ENCODE data around the gene ELMOD2.

Gene ELMOD2

GRCh38 chr4:140581078-140581477, 57.1 kb downstream of the ELMOD2 start:
- DNase-seq (ENCODE audit: low spot score): no peak

- DNase-seq (ENCODE audit: low spot score): no peak
These were observed 60.5 kb downstream of the ELMOD2 start for GRCh38 chr4:140584439-140584838.

GRCh38 chr4:140595065-140595464, 71.1 kb downstream of the ELMOD2 start:
- DNase-seq (ENCODE audit: low spot score): no peak

- no peak for DNase-seq (ENCODE audit: low spot score)
These were observed 76.4 kb downstream of the ELMOD2 start for GRCh38 chr4:140600408-140600807.

- DNase-seq (ENCODE audit: low spot score): no peak
These were observed 78.7 kb downstream of the ELMOD2 start for GRCh38 chr4:140602714-140603113.

- no peak for DNase-seq (ENCODE audit: low spot score)
These were observed 79.3 kb downstream of the ELMOD2 start for GRCh38 chr4:140603286-140603685.

All from ecto neural progenitor cell (in vitro differentiated cells).